ENCODE data around the gene CTTN.

The CTTN gene

GRCh38 chr11:70456921-70457532 is 58.7 kb downstream of the CTTN start:
- no peak for DNase-seq

GRCh38 chr11:70458736-70459135 is 60.4 kb downstream of the CTTN start:
- DNase-seq: no peak

- DNase-seq: no peak
Measured at GRCh38 chr11:70460111-70460510, 61.8 kb downstream of the CTTN start.

- DNase-seq: no peak
Measured at GRCh38 chr11:70460964-70461363, 62.6 kb downstream of the CTTN start.

- DNase-seq: no peak
Measured at GRCh38 chr11:70462818-70463477, 64.6 kb downstream of the CTTN start.

- no peak for DNase-seq
Measured at GRCh38 chr11:70463478-70464255, 65.3 kb downstream of the CTTN start.

- DNase-seq: no peak
Measured at GRCh38 chr11:70464509-70465361, 66.4 kb downstream of the CTTN start.

- DNase-seq: no peak
Measured at GRCh38 chr11:70466154-70466553, 67.8 kb downstream of the CTTN start.

- no peak for DNase-seq
Measured at GRCh38 chr11:70466596-70466995, 68.3 kb downstream of the CTTN start.

- DNase-seq: peak in 1 of 2 donors; percentile 3
Measured at GRCh38 chr11:70467201-70468085, 69.1 kb downstream of the CTTN start.

- no peak for DNase-seq
Measured at GRCh38 chr11:70468256-70469195, 70.2 kb downstream of the CTTN start.

GRCh38 chr11:70470127-70470526 is 71.8 kb downstream of the CTTN start:
- DNase-seq: peak in 1 of 2 donors; percentile 2

- DNase-seq: peak in 1 of 2 donors; percentile 19
Measured at GRCh38 chr11:70471254-70471653, 72.9 kb downstream of the CTTN start.

GRCh38 chr11:70472240-70472639 is 73.9 kb downstream of the CTTN start:
- no peak for DNase-seq

GRCh38 chr11:70473186-70473872 is 75.0 kb downstream of the CTTN start:
- DNase-seq: no peak

- DNase-seq: no peak
Measured at GRCh38 chr11:70473873-70474690, 75.8 kb downstream of the CTTN start.

GRCh38 chr11:70474710-70475109 is 76.4 kb downstream of the CTTN start:
- DNase-seq: no peak

GRCh38 chr11:70476669-70477068 is 78.3 kb downstream of the CTTN start:
- DNase-seq: no peak

GRCh38 chr11:70477176-70477575 is 78.8 kb downstream of the CTTN start:
- DNase-seq: no peak
